Ascending aorta (tissue), 2 donors: ENCODE measurements around the gene PRMT2. TPM values are rescaled to one million over a fixed set of nuclear protein-coding genes. Genes with fewer than 3 reads are reported as not detected.

Source experiments
- DNase-seq, 2 donors: peaks; one replicate each; pipeline ENCODE4 v3.0.0-alpha.2; 2019; ENCODE audit warnings: low spot score in 2 of 2
- H3K27ac ChIP-seq, 2 donors: fragments of 200-600 bp; sonication (generic); one replicate each; pipeline ENCODE4 v1.5.1; 2016 to 2017; ENCODE audit warnings: mild to moderate bottlenecking in 1 of 2
- H3K27me3 ChIP-seq: fragments of 200-600 bp; sonication (generic); one replicate; pipeline ENCODE4 v1.5.1; 2017
- H3K36me3 ChIP-seq, 2 donors: fragments of 200-600 bp; sonication (generic); one replicate each; pipeline ENCODE4 v1.5.1; 2016
- H3K4me1 ChIP-seq, 2 donors: fragments of 200-600 bp; sonication (generic); one replicate each; pipeline ENCODE4 v1.5.1; 2016 to 2017; ENCODE audit warnings: mild to moderate bottlenecking in 1 of 2
- H3K4me3 ChIP-seq, 2 donors: fragments of 200-600 bp; sonication (generic); one replicate each; pipeline ENCODE4 v1.5.1; 2016 to 2017; ENCODE audit warnings: mild to moderate bottlenecking in 1 of 2
- H3K9me3 ChIP-seq, 2 donors: fragments of 200-600 bp; sonication (generic); one replicate each; pipeline ENCODE4 v1.5.1; 2016
- CTCF ChIP-seq, 3 experiments: fragments of 200-600 bp in 2 of 3; fragments of 450-650 bp in 1 of 3; sonication (generic) in 2 of 3; IDR thresholded peaks; one replicate each; pipeline ENCODE4 v1.5.1; 2016 to 2019; ENCODE audit warnings: antibody characterized with exemption in 3 of 3, mild to moderate bottlenecking in 1 of 3, moderate library complexity in 1 of 3
- intact Hi-C: fragments of 100-400 bp; cut with DNase I; formaldehyde crosslinking; loops from one replicate; pipeline ENCODE4 v1.15.1; 2023
- total RNA-seq: library from RNA; depleted of rRNA; stranded (reverse); fragments of >200 nt; gene quantifications from one replicate; pipeline ENCODE4 v1.1.0, GENCODE V29; 2016

The PRMT2 gene
- total RNA-seq, 1 donor from 2014 or later = 23.3 TPM

GRCh38 chr21:46618738-46619379 is 16.6 kb upstream of the PRMT2 start:
- Histone ChIP-seq H3K36me3 (no peaks in the 10 kb centered on the region), H3K9me3 (no peaks in the 10 kb centered on the region), H3K4me1 (peaks cover 8% of the 10 kb centered on the region in 2 donors), H3K27ac (no peak overlapping the region), H3K27me3 (no peaks in the 10 kb centered on the region), H3K4me3 (no peak overlapping the region)
- no peak for TF ChIP-seq CTCF (IDR thresholded peaks at IDR 0.05)
- DNase-seq = no peak
- intact Hi-C loops = no loop called here

GRCh38 chr21:46619846-46620245 is 15.6 kb upstream of the PRMT2 start:
- H3K4me1 ChIP-seq = peaks cover 8% of the 10 kb centered on the region in 2 donors
- no peaks in the 10 kb centered on the region for H3K9me3 ChIP-seq
- H3K27ac ChIP-seq = no peak overlapping the region
- H3K36me3 ChIP-seq = no peaks in the 10 kb centered on the region
- no peaks in the 10 kb centered on the region for H3K27me3 ChIP-seq
- no peak for DNase-seq
- no peak for TF ChIP-seq CTCF (IDR thresholded peaks at IDR 0.05)
- intact Hi-C loops = no loop called here
- no peak overlapping the region for H3K4me3 ChIP-seq

- Histone ChIP-seq H3K4me1 (peaks cover 8% of the 10 kb centered on the region in 2 donors), H3K36me3 (no peaks in the 10 kb centered on the region), H3K9me3 (peaks cover 0 to under 1% of the 10 kb centered on the region in 2 donors), H3K4me3 (no peak overlapping the region), H3K27ac (no peak overlapping the region), H3K27me3 (no peaks in the 10 kb centered on the region)
- TF ChIP-seq CTCF (IDR thresholded peaks at IDR 0.05) = no peak
- no peak for DNase-seq
- intact Hi-C loops = no loop called here
These were observed 14.6 kb upstream of the PRMT2 start for GRCh38 chr21:46620846-46621245.

- no peak for DNase-seq
- Histone ChIP-seq H3K4me1 (peaks cover 8% of the 10 kb centered on the region in 2 donors), H3K9me3 (peaks cover 0 to 6% of the 10 kb centered on the region in 2 donors), H3K27me3 (no peaks in the 10 kb centered on the region), H3K27ac (peak overlapping the region; percentile 69 to 75), H3K36me3 (no peaks in the 10 kb centered on the region), H3K4me3 (no peak overlapping the region)
- TF ChIP-seq CTCF (IDR thresholded peaks at IDR 0.05) = no peak
- intact Hi-C loops = no loop called here
These were observed 13.9 kb upstream of the PRMT2 start for GRCh38 chr21:46621457-46622182.

GRCh38 chr21:46622226-46622625 is 13.2 kb upstream of the PRMT2 start:
- no peaks in the 10 kb centered on the region for H3K36me3 ChIP-seq
- no peaks in the 10 kb centered on the region for H3K27me3 ChIP-seq
- DNase-seq = peak in 1 of 2 donors; percentile 69
- H3K27ac ChIP-seq = peak overlapping the region; percentile 69 to 75
- peaks cover 8% of the 10 kb centered on the region in 2 donors for H3K4me1 ChIP-seq
- peak overlapping the region in 1 of 2 donors; percentile 12 for H3K4me3 ChIP-seq
- peaks cover 0 to 6% of the 10 kb centered on the region in 2 donors for H3K9me3 ChIP-seq
- intact Hi-C loops = no loop called here
- no peak for TF ChIP-seq CTCF (IDR thresholded peaks at IDR 0.05)
